OCI-LY7 (cell line): ENCODE data around the gene DUSP6.

Source experiments
- CTCF ChIP-seq: fragments of 200-600 bp; sonication (generic); conservative IDR thresholded peaks from 2 replicates; pipeline ENCODE4 v1.5.1; 2014; ENCODE audit warnings: mild to moderate bottlenecking, antibody characterized with exemption, low read length, moderate library complexity, mixed read lengths
- EZH2phosphoT487 ChIP-seq: fragments of 200-600 bp; sonication (generic); IDR thresholded peaks from 2 replicates; pipeline ENCODE4 v1.6.1; 2018; ENCODE audit warnings: low read depth, borderline replicate concordance, mild to moderate bottlenecking, mixed run types, antibody characterized with exemption, low read length, moderate library complexity, mixed read lengths

- no peak for TF ChIP-seq CTCF
- TF ChIP-seq EZH2phosphoT487 = no peak
Measured at GRCh38 chr12:89363084-89363483, 10.8 kb upstream of the DUSP6 start.
